DOHH2 (cell line): ENCODE results near the gene CTIF.

Source experiments
- CTCF ChIP-seq: fragments of 200-600 bp; sonication (generic); IDR thresholded peaks from one replicate; pipeline ENCODE4 v1.5.1; 2014; ENCODE audit warnings: antibody characterized with exemption, mild to moderate bottlenecking, low read depth, low read length; ENCODE audit not compliant: poor library complexity, severe bottlenecking
- EZH2phosphoT487 ChIP-seq: fragments of 200-600 bp; sonication (generic); IDR thresholded peaks from 2 replicates; pipeline ENCODE4 v1.6.1; 2017; ENCODE audit warnings: borderline replicate concordance, mild to moderate bottlenecking, antibody characterized with exemption, low read length, moderate library complexity, mixed read lengths

- TF ChIP-seq CTCF: no peak
- no peak for TF ChIP-seq EZH2phosphoT487
These were observed 154.9 kb downstream of the CTIF start for GRCh38 chr18:48693625-48694262.
